HepG2 (cell line): ENCODE results near the gene RNF133.

Experiments
- CEBPZ ChIP-seq: IDR thresholded peaks from 2 replicates; pipeline ENCODE4 v1.6.1; 2012; ENCODE audit warnings: low read length, improper control_type of control experiment
- CTCF ChIP-seq: sonication (generic); formaldehyde crosslinking; IDR thresholded peaks from 2 replicates; pipeline ENCODE4 v1.5.0; 2020; ENCODE audit warnings: mild to moderate bottlenecking, missing genetic modification reagents, moderate library complexity
- FOXJ3 ChIP-seq: sonication (generic); formaldehyde crosslinking; IDR thresholded peaks from 2 replicates; pipeline ENCODE4 v1.4.0; 2020; ENCODE audit warnings: missing genetic modification reagents, mild to moderate bottlenecking, borderline replicate concordance
- JUND ChIP-seq: sonication (generic); formaldehyde crosslinking; IDR thresholded peaks from 2 replicates; pipeline ENCODE4 v1.8.0; 2022; ENCODE audit warnings: mild to moderate bottlenecking, missing genetic modification reagents
- MIER2 ChIP-seq: IDR thresholded peaks from 2 replicates; pipeline ENCODE4 v1.6.1; 2016; ENCODE audit warnings: missing biosample characterization, missing genetic modification reagents
- TRIM24 ChIP-seq: sonication (generic); formaldehyde crosslinking; IDR thresholded peaks from 2 replicates; pipeline ENCODE4 v1.8.0; 2022; ENCODE audit warnings: mild to moderate bottlenecking, missing genetic modification reagents
- ZBED4 ChIP-seq: sonication (generic); formaldehyde crosslinking; IDR thresholded peaks from 2 replicates; pipeline ENCODE4 v1.4.0; 2020; ENCODE audit warnings: missing genetic modification reagents, borderline replicate concordance
- ZHX1 ChIP-seq: sonication (generic); formaldehyde crosslinking; IDR thresholded peaks from 2 replicates; pipeline ENCODE4 v1.8.1; 2022; ENCODE audit warnings: low read depth, mild to moderate bottlenecking, missing genetic modification reagents
- ZNF557 ChIP-seq: sonication (generic); formaldehyde crosslinking; IDR thresholded peaks from 2 replicates; pipeline ENCODE4 v1.4.0; 2020; ENCODE audit warnings: missing genetic modification reagents
- ZNF646 ChIP-seq: sonication (generic); formaldehyde crosslinking; IDR thresholded peaks from 2 replicates; pipeline ENCODE4 v1.9.0; 2021; ENCODE audit warnings: mild to moderate bottlenecking, missing genetic modification reagents

- TF ChIP-seq FOXJ3 (CRISPR knock-in tag) (no peak), CEBPZ (no peak), TRIM24 (CRISPR knock-in tag) (no peak), ZHX1 (CRISPR knock-in tag) (no peak), ZNF646 (CRISPR knock-in tag) (no peak), MIER2 (CRISPR knock-in tag) (no peak), ZBED4 (CRISPR knock-in tag) (no peak), JUND (CRISPR knock-in tag) (no peak), CTCF (CRISPR knock-in tag) (no peak), ZNF557 (CRISPR knock-in tag) (no peak)
Measured at GRCh38 chr7:122674502-122674901, 24.4 kb downstream of the RNF133 start.
